GM10266 (cell line): ENCODE results near the gene KRT71.

ENCODE experiments used
- DNase-seq: peaks from one replicate; pipeline ENCODE4 v3.0.0; 2012; ENCODE audit errors: extremely low spot score
- CTCF ChIP-seq: IDR thresholded peaks from 2 replicates; pipeline ENCODE4 v1.5.1; 2012; ENCODE audit warnings: mild to moderate bottlenecking, low read depth; ENCODE audit not compliant: control insufficient read depth, insufficient read depth; ENCODE audit errors: missing control alignments

The KRT71 gene

GRCh38 chr12:52591521-52591920 lies 38.6 kb upstream of the KRT71 start:
- no peak for TF ChIP-seq CTCF

GRCh38 chr12:52590021-52590420 lies 37.1 kb upstream of the KRT71 start:
- TF ChIP-seq CTCF: no peak
- DNase-seq: no peak

More at GRCh38 chr12:52591521-52591920, 38.6 kb upstream of the KRT71 start:
- DNase-seq: no peak

- no peak for TF ChIP-seq CTCF
- DNase-seq: no peak
Observed at GRCh38 chr12:52587563-52587962, 34.6 kb upstream of the KRT71 start.

GRCh38 chr12:52585946-52586345 lies 33.0 kb upstream of the KRT71 start:
- TF ChIP-seq CTCF: no peak
- no peak for DNase-seq

- TF ChIP-seq CTCF: no peak
- no peak for DNase-seq
Observed at GRCh38 chr12:52585066-52585465, 32.1 kb upstream of the KRT71 start.

- no peak for DNase-seq
- TF ChIP-seq CTCF: no peak
Observed at GRCh38 chr12:52584156-52584682, 31.3 kb upstream of the KRT71 start.

- peak; percentile 69 for DNase-seq
- TF ChIP-seq CTCF: peak; percentile 67
Observed at GRCh38 chr12:52582971-52583456, 30.1 kb upstream of the KRT71 start.
